A549 treated with DMSO at 1 μM for 4 hours (cell line): ENCODE results near the gene ZNF224. TPM values are rescaled to one million over a fixed set of nuclear protein-coding genes. Genes with fewer than 3 reads are reported as not detected.

Experiments
- total RNA-seq: library from RNA; stranded (reverse); fragments of 200-300 nt; extraction: Qiagen RNA extraction; gene quantifications from 5 replicates; pipeline ENCODE4 v1.2.3, GENCODE V29; 2022; ENCODE audit warnings: low read depth

ZNF224 gene
- 10.1 to 16.3 TPM (median 11.4 TPM) in 5 replicates for total RNA-seq

GRCh38 chr19:44093931-44094765 lies at the start of gene ZNF224:
ZNF224 (plus strand) TSS chr19:44094361; CDS start chr19:44097874, 3,513 bp downstream.

GRCh38 chr19:44051650-44052402 lies 42.3 kb upstream of the ZNF224 start, which contains the start of gene ZNF223:
ZNF223 (plus strand) TSS chr19:44052036; CDS start chr19:44055177, 3,141 bp downstream.

GRCh38 chr19:44071824-44072542 lies 22.2 kb upstream of the ZNF224 start, which contains the start of gene ZNF284:
ZNF284 (plus strand) TSS chr19:44072159; CDS start chr19:44076390, 4,231 bp downstream.

GRCh38 chr19:44113138-44113783 lies 19.1 kb downstream of the ZNF224 start, which contains the start of gene ZNF225:
ZNF225 (plus strand) TSS chr19:44113399; CDS start chr19:44115828, 2,429 bp downstream.

GRCh38 chr19:44141191-44142058 lies 47.3 kb downstream of the ZNF224 start, which contains the start of gene ZNF234:
ZNF234 (plus strand) TSS chr19:44141554; CDS start chr19:44144633, 3,079 bp downstream.

Other genes starting within 250 kb of the ZNF224 start
- 0.12 to 0.48 TPM (median 0.30 TPM) in 5 replicates for gene ZNF404, start 210.4 kb upstream of the ZNF224 start, total RNA-seq
- 9.6 to 13.0 TPM (median 11.3 TPM) in 5 replicates for gene ZNF45, start 159.1 kb upstream of the ZNF224 start, total RNA-seq
- 0.49 to 1.4 TPM (median 0.67 TPM) in 5 replicates for gene ZNF221, start 143.1 kb upstream of the ZNF224 start, total RNA-seq
- gene ZNF155, start 110.2 kb upstream of the ZNF224 start, total RNA-seq = 2.4 to 3.5 TPM (median 3.1 TPM) in 5 replicates
- gene ZNF230, start 91.4 kb upstream of the ZNF224 start, total RNA-seq = 2.4 to 3.6 TPM (median 3.1 TPM) in 5 replicates
- gene ZNF222, start 69.0 kb upstream of the ZNF224 start, total RNA-seq = 3.5 to 4.7 TPM (median 4.0 TPM) in 5 replicates
- gene ZNF223, start 42.3 kb upstream of the ZNF224 start, total RNA-seq = 1.9 to 3.3 TPM (median 2.5 TPM) in 5 replicates
- 0.34 to 0.71 TPM (median 0.57 TPM) in 5 replicates for gene ZNF284, start 22.2 kb upstream of the ZNF224 start, total RNA-seq
- gene ZNF225, start 19.0 kb downstream of the ZNF224 start, total RNA-seq = 2.8 to 3.4 TPM (median 3.1 TPM) in 5 replicates
- 1.8 to 3.3 TPM (median 2.7 TPM) in 5 replicates for gene ZNF234, start 47.2 kb downstream of the ZNF224 start, total RNA-seq
- 18.2 to 24.9 TPM (median 21.5 TPM) in 5 replicates for gene ZNF226, start 70.7 kb downstream of the ZNF224 start, total RNA-seq
- 9.7 to 13.0 TPM (median 12.0 TPM) in 5 replicates for gene ZNF227, start 118.2 kb downstream of the ZNF224 start, total RNA-seq
- gene ZNF233, start 165.5 kb downstream of the ZNF224 start, total RNA-seq = 0.37 to 0.63 TPM (median 0.52 TPM) in 5 replicates
- 3.0 to 3.5 TPM (median 3.1 TPM) in 5 replicates for gene ZNF235, start 210.7 kb downstream of the ZNF224 start, total RNA-seq